GM12892 (cell line): ENCODE results near the gene SSC4D.

ENCODE experiments used
- POLR2A ChIP-seq: IDR thresholded peaks from 2 replicates; pipeline ENCODE4 v1.6.1; 2011; ENCODE audit warnings: low read depth, low read length, control low read depth
- POLR2AphosphoS5 ChIP-seq: IDR thresholded peaks from 2 replicates; pipeline ENCODE4 v1.6.1; 2011; ENCODE audit warnings: low read depth, low read length, control low read depth
- TAF1 ChIP-seq: IDR thresholded peaks from 2 replicates; pipeline ENCODE4 v1.6.1; 2011; ENCODE audit warnings: low read depth, mild to moderate bottlenecking, control low read depth, low read length, borderline replicate concordance

GRCh38 chr7:76423666-76424412 lies 14.3 kb upstream of the SSC4D start:
- TF ChIP-seq POLR2A (no peak), POLR2AphosphoS5 (no peak), TAF1 (no peak)
